HG02623 (cell line): Measurements from ENCODE around the gene KLHL2.
"Not testable (repeated sequence)": the region's sequence is repeated elsewhere in the genome, so short reads cannot be mapped to it uniquely, and the experiment has no call there.

ENCODE experiments used
- ATAC-seq: cut with Tn5 transposase; IDR thresholded peaks from one replicate; pipeline ENCODE4 v1.9.1; 2021; ENCODE audit warnings: moderate library complexity; ENCODE audit not compliant: unreplicated experiment

Gene KLHL2

GRCh38 chr4:165327211-165328100, 120.1 kb downstream of the KLHL2 start, which contains the start of gene MSMO1:
Gene MSMO1, plus strand, starts transcription at chr4:165327669. Its CDS starts 5,702 bp downstream, at chr4:165333371.
- peak; percentile 97 for ATAC-seq

- ATAC-seq = no peak
Measured at GRCh38 chr4:165328101-165328425, 120.7 kb downstream of the KLHL2 start.

GRCh38 chr4:165328708-165329107, 121.3 kb downstream of the KLHL2 start:
- ATAC-seq = no peak

- no peak for ATAC-seq
Measured at GRCh38 chr4:165330071-165330470, 122.7 kb downstream of the KLHL2 start.

GRCh38 chr4:165330666-165331065, 123.3 kb downstream of the KLHL2 start:
- ATAC-seq = no peak

GRCh38 chr4:165331359-165331758, 124.0 kb downstream of the KLHL2 start:
- no peak for ATAC-seq

GRCh38 chr4:165331823-165332222, 124.5 kb downstream of the KLHL2 start:
- no peak for ATAC-seq

GRCh38 chr4:165332502-165332901, 125.1 kb downstream of the KLHL2 start:
- ATAC-seq = no peak

GRCh38 chr4:165335163-165335703, 127.9 kb downstream of the KLHL2 start:
- no peak for ATAC-seq

GRCh38 chr4:165336743-165337142, 129.4 kb downstream of the KLHL2 start:
- no peak for ATAC-seq

GRCh38 chr4:165342340-165342739, 135.0 kb downstream of the KLHL2 start:
- ATAC-seq = not testable (repeated sequence)

GRCh38 chr4:165343353-165344191, 136.2 kb downstream of the KLHL2 start:
- ATAC-seq = no peak

- ATAC-seq = no peak
Measured at GRCh38 chr4:165345666-165346417, 138.5 kb downstream of the KLHL2 start.

- ATAC-seq = no peak
Measured at GRCh38 chr4:165347647-165348569, 140.5 kb downstream of the KLHL2 start.

GRCh38 chr4:165351359-165352130, 144.2 kb downstream of the KLHL2 start:
- no peak for ATAC-seq

GRCh38 chr4:165355900-165356300, 148.5 kb downstream of the KLHL2 start:
- no peak for ATAC-seq

GRCh38 chr4:165359506-165359905, 152.1 kb downstream of the KLHL2 start:
- ATAC-seq = no peak

- no peak for ATAC-seq
Measured at GRCh38 chr4:165360041-165360695, 152.8 kb downstream of the KLHL2 start.
